Measurements from ENCODE around the gene AGAP1. TPM values are rescaled to one million over a fixed set of nuclear protein-coding genes. Genes with fewer than 3 reads are reported as not detected.

The AGAP1 gene
- polyA plus RNA-seq, 4 donors: 9.8 to 19.2 (median 15.5) TPM

DNA sequence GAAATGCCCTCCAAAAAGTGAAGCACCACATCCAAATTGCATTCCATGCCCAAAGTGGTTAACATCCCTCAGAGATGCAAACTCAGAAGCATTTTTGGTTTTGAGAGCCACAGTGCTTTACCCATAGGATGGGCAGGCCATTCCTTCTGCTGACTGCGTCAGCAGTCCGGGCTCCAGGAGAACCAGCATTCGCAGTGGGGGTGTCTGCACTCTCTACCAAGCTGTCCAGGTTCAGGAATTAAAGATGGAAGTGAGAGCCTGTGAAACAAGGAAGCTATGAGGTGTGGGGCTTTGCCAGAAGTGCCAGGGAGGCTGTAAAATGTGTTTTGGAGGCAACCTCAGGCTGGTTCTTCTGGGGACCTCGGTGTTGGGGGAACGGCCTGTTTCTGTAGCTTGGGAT is 205.7 kb downstream of the AGAP1 start:
- H3K27me3 ChIP-seq (ENCODE audit: control insufficient read depth in 3 of 3, insufficient read depth in 3 of 3, low read length in 3 of 3): no peaks in the 10 kb centered on the region
- H3K4me1 ChIP-seq (ENCODE audit: control insufficient read depth in 3 of 3, insufficient read depth in 2 of 3, low read depth in 1 of 3, low read length in 2 of 3): peaks cover 0 to 7% (median 0%) of the 10 kb centered on the region in 3 donors
- 80 to 90% (median 89%) methylated on average over 5 of the region's 5 CpGs for WGBS, 3 donors
- H3K9me3 ChIP-seq (ENCODE audit: control insufficient read depth in 2 of 2, insufficient read depth in 1 of 2, low read depth in 1 of 2, low read length in 1 of 2): peaks cover 0 to 7% of the 10 kb centered on the region in 2 donors
- no peaks in the 10 kb centered on the region for H3K36me3 ChIP-seq (ENCODE audit: control insufficient read depth in 3 of 3, insufficient read depth in 2 of 3, low read depth in 1 of 3, low read length in 3 of 3)
- FAIRE-seq (no peak), DNase-seq (no peak)
- no peak overlapping the region for H3K4me3 ChIP-seq (ENCODE audit: low read depth in 1 of 3, low read length in 3 of 3)
- H3K27ac ChIP-seq (ENCODE audit: low read depth in 1 of 3, low read length in 2 of 3): no peak overlapping the region

DNA sequence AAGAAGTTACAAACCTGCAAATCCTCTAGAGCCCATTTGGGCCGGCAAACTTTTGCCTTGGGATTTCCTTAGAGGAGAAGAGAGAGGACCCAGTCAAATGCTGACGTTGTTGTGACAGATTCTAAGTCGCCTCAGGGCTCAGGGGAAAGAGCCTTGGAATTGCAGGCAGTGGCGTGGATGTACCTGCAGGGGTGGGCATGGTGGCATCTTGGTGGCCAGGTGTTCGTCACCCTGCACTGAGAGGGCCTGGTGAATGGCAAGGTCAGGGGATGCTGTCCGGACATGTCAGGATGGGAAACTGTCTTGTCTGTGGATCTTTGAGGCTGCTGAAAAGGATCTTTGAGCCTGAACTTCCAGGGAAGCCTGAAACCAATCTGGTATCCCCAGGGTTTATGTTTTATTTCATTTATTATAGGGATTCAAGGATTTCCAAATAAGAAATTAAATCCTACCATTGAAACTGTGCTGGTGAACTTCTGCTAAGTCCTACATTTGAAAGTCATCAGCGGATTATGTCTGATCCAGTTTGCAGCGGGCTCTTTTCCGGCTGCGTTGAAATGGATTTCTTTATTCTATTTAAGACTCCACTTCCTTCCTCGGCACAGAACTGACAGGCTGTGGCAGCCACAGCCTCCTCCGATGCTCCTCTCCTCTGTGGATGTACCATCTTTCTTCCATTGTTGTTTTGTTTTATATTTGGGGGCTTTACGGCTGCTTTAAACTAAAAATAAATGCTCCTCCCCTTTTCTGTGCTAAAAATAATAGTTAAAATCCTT is 207.6 kb downstream of the AGAP1 start:
- no peak for DNase-seq
- peaks cover 0 to 7% of the 10 kb centered on the region in 2 donors for H3K9me3 ChIP-seq (ENCODE audit: control insufficient read depth in 2 of 2, insufficient read depth in 1 of 2, low read depth in 1 of 2, low read length in 1 of 2)
- no peak for FAIRE-seq
- peaks cover 0 to 7% (median 2%) of the 10 kb centered on the region in 3 donors for H3K4me1 ChIP-seq (ENCODE audit: control insufficient read depth in 3 of 3, insufficient read depth in 2 of 3, low read depth in 1 of 3, low read length in 2 of 3)
- H3K36me3 ChIP-seq (ENCODE audit: control insufficient read depth in 3 of 3, insufficient read depth in 2 of 3, low read depth in 1 of 3, low read length in 3 of 3): no peaks in the 10 kb centered on the region
- H3K27me3 ChIP-seq (ENCODE audit: control insufficient read depth in 3 of 3, insufficient read depth in 3 of 3, low read length in 3 of 3): no peaks in the 10 kb centered on the region
- no peak overlapping the region for H3K27ac ChIP-seq (ENCODE audit: low read depth in 1 of 3, low read length in 2 of 3)
- H3K4me3 ChIP-seq (ENCODE audit: low read depth in 1 of 3, low read length in 3 of 3): no peak overlapping the region
- 66 to 86% (median 80%) methylated on average over 13 of the region's 13 CpGs for WGBS, 3 donors

DNA sequence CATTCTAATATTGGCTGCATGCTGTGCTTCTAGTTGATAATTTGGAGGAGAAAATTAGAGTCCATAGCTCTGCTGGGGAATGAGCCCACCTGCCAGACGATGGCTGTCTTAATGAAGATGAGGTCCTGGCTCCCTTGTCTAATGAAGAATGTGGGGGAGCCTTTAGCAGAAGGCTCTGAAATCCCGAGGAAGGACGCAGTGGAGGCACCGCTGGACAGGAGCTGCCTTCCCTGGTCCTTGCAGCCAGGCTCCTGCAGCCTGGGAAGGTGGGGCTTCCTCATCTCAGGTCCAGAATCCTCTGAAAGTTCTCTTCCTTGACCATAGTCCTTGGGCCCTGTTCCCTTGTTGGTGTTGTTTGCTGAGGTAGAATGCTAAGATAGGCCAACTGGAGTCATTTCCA is 208.3 kb downstream of the AGAP1 start:
- WGBS, 3 donors: 61 to 88% (median 76%) methylated on average over 4 of the region's 4 CpGs
- Histone ChIP-seq H3K27me3 (ENCODE audit: control insufficient read depth in 3 of 3, insufficient read depth in 3 of 3, low read length in 3 of 3) (no peaks in the 10 kb centered on the region), H3K4me3 (ENCODE audit: low read depth in 1 of 3, low read length in 3 of 3) (no peak overlapping the region), H3K9me3 (ENCODE audit: control insufficient read depth in 2 of 2, insufficient read depth in 1 of 2, low read depth in 1 of 2, low read length in 1 of 2) (peaks cover 0 to 4% of the 10 kb centered on the region in 2 donors), H3K4me1 (ENCODE audit: control insufficient read depth in 3 of 3, insufficient read depth in 2 of 3, low read depth in 1 of 3, low read length in 2 of 3) (peaks cover 0 to 7% (median 4%) of the 10 kb centered on the region in 3 donors), H3K27ac (ENCODE audit: low read depth in 1 of 3, low read length in 2 of 3) (peak overlapping the region in 1 of 3 donors; percentile 42), H3K36me3 (ENCODE audit: control insufficient read depth in 3 of 3, insufficient read depth in 2 of 3, low read depth in 1 of 3, low read length in 3 of 3) (no peaks in the 10 kb centered on the region)
- no peak for DNase-seq
- FAIRE-seq: no peak

DNA sequence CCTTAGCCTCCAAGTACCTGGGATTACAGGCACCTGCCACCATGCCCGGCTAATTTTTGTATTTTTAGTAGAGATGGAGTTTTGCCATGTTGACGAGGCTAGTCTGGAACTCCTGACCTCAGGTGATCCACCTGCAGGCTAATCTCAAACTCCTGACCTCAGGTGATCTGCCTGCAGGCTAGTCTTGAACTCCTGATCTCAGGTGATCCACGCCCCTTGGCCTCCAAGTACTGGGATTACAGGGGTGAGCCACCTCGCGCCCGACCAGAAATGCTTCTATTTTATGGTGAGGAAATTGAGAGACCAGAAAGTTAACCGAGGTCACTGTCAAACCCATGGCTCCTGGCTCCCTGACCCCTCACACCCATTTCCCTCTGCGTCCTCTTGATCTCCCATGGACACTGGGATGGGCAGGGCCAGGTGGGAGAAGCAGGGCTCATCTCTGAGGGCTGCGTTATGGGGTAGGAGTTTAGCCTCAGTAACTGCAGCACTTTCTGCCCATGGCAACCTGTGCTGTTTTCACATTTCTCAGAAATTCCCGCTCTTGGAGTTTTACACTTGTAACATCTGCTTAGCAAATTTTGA is 210.0 kb downstream of the AGAP1 start:
- peaks cover 4 to 11% (median 7%) of the 10 kb centered on the region in 3 donors for H3K4me1 ChIP-seq (ENCODE audit: control insufficient read depth in 3 of 3, insufficient read depth in 2 of 3, low read depth in 1 of 3, low read length in 2 of 3)
- no peaks in the 10 kb centered on the region for H3K36me3 ChIP-seq (ENCODE audit: control insufficient read depth in 3 of 3, insufficient read depth in 2 of 3, low read depth in 1 of 3, low read length in 3 of 3)
- 75 to 85% (median 81%) methylated on average over 10 of the region's 10 CpGs for WGBS, 3 donors
- no peak overlapping the region for H3K4me3 ChIP-seq (ENCODE audit: low read depth in 1 of 3, low read length in 3 of 3)
- H3K27me3 ChIP-seq (ENCODE audit: control insufficient read depth in 3 of 3, insufficient read depth in 3 of 3, low read length in 3 of 3): no peaks in the 10 kb centered on the region
- FAIRE-seq: no peak
- no peak overlapping the region for H3K27ac ChIP-seq (ENCODE audit: low read depth in 1 of 3, low read length in 2 of 3)
- H3K9me3 ChIP-seq (ENCODE audit: control insufficient read depth in 2 of 2, insufficient read depth in 1 of 2, low read depth in 1 of 2, low read length in 1 of 2): no peaks in the 10 kb centered on the region
- DNase-seq: peak in 1 of 2 donors; percentile 62

DNA sequence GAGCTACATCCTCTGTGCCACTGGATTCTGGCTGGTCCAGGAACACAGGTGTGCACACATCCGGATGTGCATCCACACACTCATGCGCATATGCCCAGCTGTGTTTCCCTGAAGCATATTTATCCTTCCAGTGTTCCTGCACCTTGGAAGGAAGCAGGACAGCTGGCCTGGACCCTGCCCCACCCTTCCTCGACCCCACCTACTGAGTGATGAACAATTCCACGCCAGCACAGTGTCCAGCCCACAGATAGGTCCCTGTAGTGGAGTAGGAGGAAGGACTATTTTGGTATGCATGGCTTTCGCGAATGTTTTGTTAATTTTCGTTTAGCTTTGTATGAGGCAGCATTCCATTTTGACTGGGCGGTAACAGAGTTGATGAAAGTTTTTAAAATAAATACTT is 211.5 kb downstream of the AGAP1 start:
- peak overlapping the region in 1 of 3 donors; percentile 42 for H3K27ac ChIP-seq (ENCODE audit: low read depth in 1 of 3, low read length in 2 of 3)
- H3K36me3 ChIP-seq (ENCODE audit: control insufficient read depth in 3 of 3, insufficient read depth in 2 of 3, low read depth in 1 of 3, low read length in 3 of 3): peaks cover 0 to 8% (median 0%) of the 10 kb centered on the region in 3 donors
- DNase-seq: peak in 1 of 2 donors; percentile 14
- 71 to 85% (median 79%) methylated on average over 8 of the region's 8 CpGs for WGBS, 3 donors
- FAIRE-seq: no peak
- no peak overlapping the region for H3K4me3 ChIP-seq (ENCODE audit: low read depth in 1 of 3, low read length in 3 of 3)
- no peaks in the 10 kb centered on the region for H3K27me3 ChIP-seq (ENCODE audit: control insufficient read depth in 3 of 3, insufficient read depth in 3 of 3, low read length in 3 of 3)
- peaks cover 4 to 23% (median 7%) of the 10 kb centered on the region in 3 donors for H3K4me1 ChIP-seq (ENCODE audit: control insufficient read depth in 3 of 3, insufficient read depth in 2 of 3, low read depth in 1 of 3, low read length in 2 of 3)
- H3K9me3 ChIP-seq (ENCODE audit: control insufficient read depth in 2 of 2, insufficient read depth in 1 of 2, low read depth in 1 of 2, low read length in 1 of 2): no peaks in the 10 kb centered on the region

DNA sequence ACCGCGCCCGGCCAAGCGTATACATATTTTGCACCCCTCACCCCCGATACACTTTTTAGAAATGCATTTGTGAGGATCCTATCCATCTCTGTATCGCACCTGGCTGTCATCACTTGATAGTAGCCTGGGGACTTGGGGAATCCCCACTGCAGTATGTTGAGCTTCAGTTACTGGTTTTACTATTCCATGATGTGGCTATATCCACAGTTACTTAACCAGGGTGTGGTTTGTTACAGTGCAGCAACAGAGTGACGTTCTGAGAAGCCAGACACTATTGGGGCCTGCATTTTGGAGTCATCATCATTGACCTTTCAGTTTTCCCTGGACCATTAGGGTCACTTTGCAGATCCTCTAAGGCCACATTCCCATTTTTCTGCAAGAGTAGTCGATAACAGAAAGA is 212.7 kb downstream of the AGAP1 start:
- Histone ChIP-seq H3K27me3 (ENCODE audit: control insufficient read depth in 3 of 3, insufficient read depth in 3 of 3, low read length in 3 of 3) (no peaks in the 10 kb centered on the region), H3K9me3 (ENCODE audit: control insufficient read depth in 2 of 2, insufficient read depth in 1 of 2, low read depth in 1 of 2, low read length in 1 of 2) (no peaks in the 10 kb centered on the region), H3K36me3 (ENCODE audit: control insufficient read depth in 3 of 3, insufficient read depth in 2 of 3, low read depth in 1 of 3, low read length in 3 of 3) (peaks cover 0 to 20% (median 0%) of the 10 kb centered on the region in 3 donors), H3K4me3 (ENCODE audit: low read depth in 1 of 3, low read length in 3 of 3) (no peak overlapping the region), H3K4me1 (ENCODE audit: control insufficient read depth in 3 of 3, insufficient read depth in 2 of 3, low read depth in 1 of 3, low read length in 2 of 3) (peaks cover 4 to 23% (median 7%) of the 10 kb centered on the region in 3 donors), H3K27ac (ENCODE audit: low read depth in 1 of 3, low read length in 2 of 3) (no peak overlapping the region)
- DNase-seq (peak; percentile 38 to 39), FAIRE-seq (no peak)
- 88 to 89% (median 88%) methylated on average over 8 of the region's 8 CpGs for WGBS, 3 donors

DNA sequence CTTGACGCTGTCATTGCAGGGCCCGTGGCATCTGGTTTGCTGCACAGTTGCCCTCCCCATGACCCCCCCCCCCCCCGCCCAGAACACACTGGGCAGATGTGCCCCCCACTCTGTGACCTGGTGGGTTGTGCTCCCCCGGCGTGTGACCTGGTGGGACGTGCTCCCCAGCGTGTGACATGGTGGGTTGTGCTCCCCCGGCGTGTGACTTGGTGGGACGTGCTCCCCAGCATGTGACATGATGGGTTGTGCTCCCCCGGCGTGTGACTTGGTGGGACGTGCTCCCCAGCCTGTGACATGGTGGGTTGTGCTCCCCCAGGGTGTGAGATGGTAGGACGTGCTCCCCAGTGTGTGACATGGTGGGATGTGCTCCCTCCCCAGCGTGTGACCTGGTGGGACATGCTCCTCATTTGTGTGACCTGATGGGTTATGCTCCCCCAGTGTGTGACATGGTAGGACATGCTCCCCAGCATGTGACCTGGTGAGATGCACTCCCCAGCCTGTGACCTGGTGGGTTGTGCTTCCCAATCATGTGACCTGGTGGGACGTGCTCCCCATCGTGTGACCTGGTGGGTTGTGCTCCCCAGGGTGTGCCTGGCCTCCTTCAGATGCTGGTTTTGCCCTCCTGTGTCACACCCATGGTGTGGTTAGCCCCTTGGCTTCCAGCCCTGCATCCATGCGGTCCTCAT is 213.7 kb downstream of the AGAP1 start:
- 93 to 94% (median 93%) methylated on average over 15 to 18 of the region's 18 CpGs for WGBS, 3 donors

DNA sequence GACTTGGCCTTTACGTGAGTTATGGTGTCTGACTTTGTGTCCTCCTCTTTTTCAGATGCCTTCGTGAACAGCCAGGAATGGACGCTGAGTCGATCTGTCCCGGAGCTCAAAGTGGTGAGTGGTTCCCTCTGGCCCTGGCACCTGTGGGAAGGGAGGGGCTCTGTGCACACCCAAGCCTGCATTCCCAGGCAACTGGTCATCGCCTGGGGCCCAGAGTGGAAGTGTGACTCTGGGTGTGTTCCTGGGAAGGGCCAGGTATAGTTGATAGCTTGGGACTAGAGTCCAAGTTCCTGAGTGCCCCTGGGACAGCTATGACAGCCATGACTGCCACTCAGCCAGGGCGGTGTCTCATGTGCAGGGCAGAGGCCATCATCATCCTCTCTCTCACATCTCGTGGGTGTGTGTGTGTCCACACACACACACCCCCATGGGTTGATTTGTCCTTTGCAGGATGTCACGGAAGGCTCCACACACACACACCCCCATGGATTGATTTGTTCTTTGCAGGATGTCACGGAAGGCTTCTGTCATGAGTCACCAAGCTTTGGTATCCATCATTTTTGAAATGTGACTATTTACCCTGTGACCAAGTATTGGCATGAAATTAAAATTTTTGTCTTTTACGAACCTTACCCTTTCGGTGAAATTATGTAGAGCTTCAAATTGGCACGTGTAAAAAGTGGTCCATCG is 215.4 kb downstream of the AGAP1 start:
- DNase-seq (peak; percentile 94 to 99), FAIRE-seq (no peak)
- peak overlapping the region; percentile 81 to 97 (median 93) for H3K27ac ChIP-seq (ENCODE audit: low read depth in 1 of 3, low read length in 2 of 3)
- H3K36me3 ChIP-seq (ENCODE audit: control insufficient read depth in 3 of 3, insufficient read depth in 2 of 3, low read depth in 1 of 3, low read length in 3 of 3): peaks cover 0 to 32% (median 2%) of the 10 kb centered on the region in 3 donors
- no peaks in the 10 kb centered on the region for H3K27me3 ChIP-seq (ENCODE audit: control insufficient read depth in 3 of 3, insufficient read depth in 3 of 3, low read length in 3 of 3)
- H3K9me3 ChIP-seq (ENCODE audit: control insufficient read depth in 2 of 2, insufficient read depth in 1 of 2, low read depth in 1 of 2, low read length in 1 of 2): no peaks in the 10 kb centered on the region
- H3K4me1 ChIP-seq (ENCODE audit: control insufficient read depth in 3 of 3, insufficient read depth in 2 of 3, low read depth in 1 of 3, low read length in 2 of 3): peaks cover 0 to 23% (median 7%) of the 10 kb centered on the region in 3 donors
- WGBS, 3 donors: 44 to 72% (median 50%) methylated on average over 14 of the region's 14 CpGs
- no peak overlapping the region for H3K4me3 ChIP-seq (ENCODE audit: low read depth in 1 of 3, low read length in 3 of 3)

More for the DNA sequence above, 213.7 kb downstream of the AGAP1 start:
- peak overlapping the region in 2 of 3 donors; percentile 93 to 97 for H3K27ac ChIP-seq (ENCODE audit: low read depth in 1 of 3, low read length in 2 of 3)
- no peaks in the 10 kb centered on the region for H3K27me3 ChIP-seq (ENCODE audit: control insufficient read depth in 3 of 3, insufficient read depth in 3 of 3, low read length in 3 of 3)
- H3K9me3 ChIP-seq (ENCODE audit: control insufficient read depth in 2 of 2, insufficient read depth in 1 of 2, low read depth in 1 of 2, low read length in 1 of 2): no peaks in the 10 kb centered on the region
- peaks cover 0 to 25% (median 2%) of the 10 kb centered on the region in 3 donors for H3K36me3 ChIP-seq (ENCODE audit: control insufficient read depth in 3 of 3, insufficient read depth in 2 of 3, low read depth in 1 of 3, low read length in 3 of 3)
- no peak overlapping the region for H3K4me3 ChIP-seq (ENCODE audit: low read depth in 1 of 3, low read length in 3 of 3)
- H3K4me1 ChIP-seq (ENCODE audit: control insufficient read depth in 3 of 3, insufficient read depth in 2 of 3, low read depth in 1 of 3, low read length in 2 of 3): peaks cover under 1 to 23% (median 7%) of the 10 kb centered on the region in 3 donors
- FAIRE-seq (no peak), DNase-seq (no peak)
